Dendritic cell treated with granulocyte-macrophage colony-stimulating factor and Interleukin-4, amounts not matched to agents 40 ng/mL and 50 ng/mL, for 4 days (primary cell): ENCODE results near the gene INHA.

Experiments
- H3K27ac Mint-ChIP-seq: one replicate; pipeline ENCODE4 v1.8.0; 2022; ENCODE audit warnings: mild to moderate bottlenecking, mixed read lengths
- H3K27me3 Mint-ChIP-seq: one replicate; pipeline ENCODE4 v1.8.0; 2022; ENCODE audit warnings: mild to moderate bottlenecking, mixed read lengths
- H3K36me3 Mint-ChIP-seq: one replicate; pipeline ENCODE4 v1.8.0; 2022; ENCODE audit warnings: low read depth, mixed read lengths
- H3K4me1 Mint-ChIP-seq: one replicate; pipeline ENCODE4 v1.8.0; 2022; ENCODE audit warnings: low read depth, mixed read lengths
- H3K4me3 Mint-ChIP-seq: one replicate; pipeline ENCODE4 v1.8.0; 2022; ENCODE audit warnings: mild to moderate bottlenecking, moderate library complexity, mixed read lengths
- H3K9me3 Mint-ChIP-seq: one replicate; pipeline ENCODE4 v1.8.0; 2022; ENCODE audit warnings: mixed read lengths
- intact Hi-C: fragments of 100-400 bp; cut with micrococcal nuclease; formaldehyde crosslinking; loops from one replicate; pipeline ENCODE4 v1.15.0; 2022

INHA gene

GRCh38 chr2:219612577-219613286, 40.6 kb downstream of the INHA start:
- Mint-ChIP-seq H3K4me3 (no peak overlapping the region), H3K36me3 (peaks cover 93% of the 10 kb centered on the region), H3K27ac (peak overlapping the region; percentile 1), H3K27me3 (no peaks in the 10 kb centered on the region), H3K9me3 (no peaks in the 10 kb centered on the region), H3K4me1 (peaks cover 14% of the 10 kb centered on the region)
- intact Hi-C loops: no loop called here

GRCh38 chr2:219613461-219614070, 41.5 kb downstream of the INHA start:
- H3K36me3 Mint-ChIP-seq: peaks cover 85% of the 10 kb centered on the region
- no peak overlapping the region for H3K27ac Mint-ChIP-seq
- no peak overlapping the region for H3K4me3 Mint-ChIP-seq
- intact Hi-C loops: no loop called here
- H3K9me3 Mint-ChIP-seq: no peaks in the 10 kb centered on the region
- no peaks in the 10 kb centered on the region for H3K27me3 Mint-ChIP-seq
- H3K4me1 Mint-ChIP-seq: peaks cover 9% of the 10 kb centered on the region

DNA sequence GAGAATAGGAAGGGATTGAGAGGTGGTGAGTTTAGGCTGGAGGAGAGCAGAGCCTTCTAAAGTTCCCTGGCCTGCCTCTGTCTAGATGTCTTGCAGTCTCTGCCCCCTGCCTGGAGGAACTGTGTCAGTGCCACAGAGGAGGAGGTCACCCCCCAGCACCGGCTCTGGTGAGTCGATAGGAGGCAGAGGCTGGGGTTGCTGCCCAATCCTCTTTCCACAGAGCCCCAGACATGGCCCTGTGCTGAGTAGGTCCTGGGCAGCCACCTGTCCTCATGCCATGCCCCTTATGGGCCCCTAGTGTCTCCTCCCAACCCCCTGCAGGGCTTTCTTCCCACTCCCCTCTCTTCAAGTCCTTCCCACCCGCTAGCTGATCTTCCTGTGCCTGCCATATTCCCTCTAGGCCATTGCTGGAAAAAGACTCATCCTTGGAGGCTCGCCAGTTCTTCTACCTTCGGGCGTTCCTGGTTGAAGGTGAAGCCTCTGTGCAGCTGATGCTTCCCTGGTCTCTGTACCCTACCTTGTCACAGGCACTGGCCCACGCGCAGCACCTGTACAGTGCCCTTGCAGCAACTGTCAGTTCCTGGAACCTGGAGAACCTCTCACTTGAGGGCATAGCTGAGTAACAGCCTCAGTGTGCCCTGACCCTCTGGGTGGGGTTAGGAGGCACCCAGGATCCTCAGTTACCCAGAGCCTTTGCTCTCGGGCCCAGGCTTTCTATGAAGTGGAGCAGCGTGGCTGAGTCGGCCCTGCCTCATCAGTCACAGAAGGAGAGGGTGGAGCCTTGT, 42.2 kb downstream of the INHA start:
- Mint-ChIP-seq H3K9me3 (no peaks in the 10 kb centered on the region), H3K27me3 (no peaks in the 10 kb centered on the region), H3K4me3 (no peak overlapping the region), H3K36me3 (peaks cover 78% of the 10 kb centered on the region), H3K4me1 (peaks cover 9% of the 10 kb centered on the region), H3K27ac (no peak overlapping the region)
- intact Hi-C loops: no loop called here

DNA sequence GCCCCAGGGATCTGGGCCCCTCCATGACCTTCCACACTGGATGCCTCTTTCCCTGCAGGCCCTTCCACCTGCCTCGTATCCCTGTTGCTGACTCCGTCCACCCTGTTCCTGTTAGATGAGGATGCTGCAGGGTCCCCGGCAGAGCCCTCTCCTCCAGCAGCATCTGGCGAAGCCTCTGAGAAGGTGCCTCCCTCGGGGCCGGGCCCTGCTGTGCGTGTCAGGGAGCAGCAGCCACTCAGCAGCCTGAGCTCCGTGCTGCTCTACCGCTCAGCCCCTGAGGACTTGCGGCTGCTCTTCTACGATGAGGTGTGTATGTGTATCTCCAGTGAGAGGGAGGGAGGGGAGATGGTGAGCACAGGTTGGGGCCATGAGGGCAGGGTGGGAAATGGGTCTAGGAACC, 42.9 kb downstream of the INHA start:
- H3K36me3 Mint-ChIP-seq: peaks cover 70% of the 10 kb centered on the region
- H3K4me1 Mint-ChIP-seq: peaks cover 9% of the 10 kb centered on the region
- intact Hi-C loops: no loop called here
- no peak overlapping the region for H3K27ac Mint-ChIP-seq
- H3K27me3 Mint-ChIP-seq: no peaks in the 10 kb centered on the region
- H3K4me3 Mint-ChIP-seq: no peak overlapping the region
- no peaks in the 10 kb centered on the region for H3K9me3 Mint-ChIP-seq

DNA sequence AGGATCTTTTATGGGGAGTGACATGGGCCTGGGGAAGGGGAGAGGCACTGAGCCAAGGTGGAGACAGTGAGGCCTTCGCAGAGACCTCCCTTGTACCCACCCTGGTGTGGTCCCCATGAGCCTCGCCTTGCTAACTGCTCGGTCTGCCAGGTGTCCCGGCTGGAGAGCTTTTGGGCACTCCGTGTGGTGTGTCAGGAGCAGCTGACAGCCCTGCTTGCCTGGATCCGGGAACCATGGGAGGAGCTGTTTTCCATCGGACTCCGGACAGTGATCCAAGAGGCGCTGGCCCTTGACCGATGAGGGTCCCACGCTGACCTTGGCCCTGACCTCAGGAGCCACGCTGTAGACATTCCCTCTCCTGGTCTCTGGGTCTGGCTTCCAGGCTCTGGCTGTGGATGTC, 43.8 kb downstream of the INHA start:
- Mint-ChIP-seq H3K27ac (no peak overlapping the region), H3K9me3 (no peaks in the 10 kb centered on the region)
- intact Hi-C loops: no loop called here

DNA sequence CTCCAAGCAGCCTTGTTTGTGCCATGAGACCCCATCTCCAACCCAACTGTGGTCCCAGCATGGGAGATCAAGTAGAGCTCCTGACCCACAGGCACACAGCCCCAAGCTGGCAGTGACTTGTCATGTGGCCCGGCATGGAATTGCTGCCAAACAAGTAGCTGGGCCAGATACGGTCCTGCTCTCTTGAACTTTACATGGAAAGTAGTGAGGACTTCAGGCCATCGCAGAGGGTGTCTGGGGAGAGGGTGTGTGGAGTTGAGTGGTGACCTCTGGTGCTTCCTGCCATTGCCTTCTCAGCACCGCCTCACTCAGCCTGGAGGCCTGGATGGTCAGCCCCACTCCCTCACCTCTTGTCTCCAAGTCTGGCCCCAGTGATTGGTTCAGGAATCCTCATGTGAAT, 44.4 kb downstream of the INHA start:
- Mint-ChIP-seq H3K9me3 (no peaks in the 10 kb centered on the region), H3K4me3 (no peak overlapping the region), H3K4me1 (peaks cover 13% of the 10 kb centered on the region), H3K36me3 (peaks cover 55% of the 10 kb centered on the region), H3K27ac (no peak overlapping the region), H3K27me3 (peaks cover 6% of the 10 kb centered on the region)
- intact Hi-C loops: no loop called here

More for the DNA sequence above, 43.8 kb downstream of the INHA start:
- no peak overlapping the region for H3K4me3 Mint-ChIP-seq
- H3K4me1 Mint-ChIP-seq: peaks cover 9% of the 10 kb centered on the region
- peaks cover 62% of the 10 kb centered on the region for H3K36me3 Mint-ChIP-seq
- H3K27me3 Mint-ChIP-seq: peaks cover 1% of the 10 kb centered on the region

GRCh38 chr2:219618733-219619122, 46.6 kb downstream of the INHA start:
- intact Hi-C loops: no loop called here
- Mint-ChIP-seq H3K27ac (no peak overlapping the region), H3K4me3 (no peak overlapping the region), H3K27me3 (peaks cover 15% of the 10 kb centered on the region), H3K36me3 (peaks cover 34% of the 10 kb centered on the region), H3K9me3 (no peaks in the 10 kb centered on the region), H3K4me1 (peaks cover 11% of the 10 kb centered on the region)

GRCh38 chr2:219619235-219619634, 47.1 kb downstream of the INHA start:
- H3K4me1 Mint-ChIP-seq: peaks cover 11% of the 10 kb centered on the region

DNA sequence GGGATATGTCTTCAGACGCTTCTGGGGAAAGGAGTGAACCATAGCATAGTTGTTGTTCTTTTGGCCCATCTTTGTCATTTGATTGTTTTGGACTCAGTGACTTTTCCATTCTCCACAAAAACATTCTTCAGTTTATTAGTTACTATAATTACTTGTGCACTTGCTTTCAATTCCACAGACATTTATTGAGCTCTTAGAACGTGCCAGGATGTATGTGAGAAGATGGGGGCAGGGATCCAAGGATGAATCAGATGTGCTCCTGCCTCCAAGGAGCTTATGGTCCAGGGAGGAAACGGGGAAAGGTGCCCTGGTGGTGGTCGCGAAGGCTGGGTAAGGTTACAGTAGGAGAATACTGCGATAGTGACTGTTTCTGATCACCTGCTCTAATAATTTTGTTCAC, 48.4 kb downstream of the INHA start:
- H3K27ac Mint-ChIP-seq: no peak overlapping the region
- H3K27me3 Mint-ChIP-seq: peaks cover 32% of the 10 kb centered on the region
- H3K9me3 Mint-ChIP-seq: no peaks in the 10 kb centered on the region
- H3K4me3 Mint-ChIP-seq: no peak overlapping the region
- peaks cover 11% of the 10 kb centered on the region for H3K4me1 Mint-ChIP-seq
- intact Hi-C loops: no loop called here
- H3K36me3 Mint-ChIP-seq: peaks cover 15% of the 10 kb centered on the region

More at GRCh38 chr2:219619235-219619634, 47.1 kb downstream of the INHA start:
- Mint-ChIP-seq H3K9me3 (no peaks in the 10 kb centered on the region), H3K4me3 (no peak overlapping the region), H3K27me3 (peaks cover 20% of the 10 kb centered on the region), H3K27ac (no peak overlapping the region), H3K36me3 (peaks cover 28% of the 10 kb centered on the region)
- intact Hi-C loops: no loop called here

DNA sequence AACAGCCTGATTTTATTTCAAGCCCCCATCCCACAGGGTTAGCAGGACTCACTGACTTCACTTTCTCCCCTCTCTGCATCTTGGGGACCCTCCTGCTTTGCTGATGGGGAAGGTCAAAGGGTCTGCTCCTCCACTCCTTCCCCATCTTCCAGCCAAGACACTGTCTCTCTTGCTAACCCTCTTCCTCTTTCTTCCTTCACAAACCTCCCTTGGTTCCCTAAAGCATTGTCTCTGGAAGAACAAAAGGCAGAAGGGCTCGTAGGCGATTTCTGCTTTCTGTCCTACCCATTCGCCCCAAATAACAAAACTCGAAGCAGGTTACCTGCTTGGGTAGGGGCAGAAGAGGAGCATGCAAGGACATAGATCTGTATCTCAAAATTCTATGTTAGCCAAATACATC, 49.8 kb downstream of the INHA start:
- no peaks in the 10 kb centered on the region for H3K9me3 Mint-ChIP-seq
- no peak overlapping the region for H3K27ac Mint-ChIP-seq
- peaks cover 44% of the 10 kb centered on the region for H3K27me3 Mint-ChIP-seq
- intact Hi-C loops: no loop called here
- peaks cover 11% of the 10 kb centered on the region for H3K4me1 Mint-ChIP-seq
- peaks cover 1% of the 10 kb centered on the region for H3K36me3 Mint-ChIP-seq
- H3K4me3 Mint-ChIP-seq: no peak overlapping the region

DNA sequence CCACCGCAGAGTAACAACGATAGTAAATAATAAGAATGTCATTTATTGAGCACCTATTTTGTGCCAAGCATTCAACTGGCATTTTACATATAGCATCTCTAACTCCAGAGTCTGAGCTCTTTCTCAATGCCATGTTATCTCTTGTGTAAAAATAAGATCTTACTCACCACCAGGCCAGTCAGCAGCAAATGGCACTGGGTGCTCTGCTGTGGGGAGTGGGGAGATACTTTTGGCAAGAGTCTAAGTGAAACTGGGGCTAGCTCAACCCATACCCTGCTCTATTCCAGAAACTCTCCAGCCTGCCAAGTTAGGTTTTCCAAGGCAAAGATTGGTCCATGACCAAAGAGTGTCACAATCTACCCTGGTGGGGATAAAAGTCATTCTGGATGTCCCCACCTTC, 50.4 kb downstream of the INHA start:
- H3K36me3 Mint-ChIP-seq: no peaks in the 10 kb centered on the region
- H3K27me3 Mint-ChIP-seq: peaks cover 47% of the 10 kb centered on the region
- H3K9me3 Mint-ChIP-seq: no peaks in the 10 kb centered on the region
- no peak overlapping the region for H3K27ac Mint-ChIP-seq
- peaks cover 11% of the 10 kb centered on the region for H3K4me1 Mint-ChIP-seq
- intact Hi-C loops: no loop called here
- no peak overlapping the region for H3K4me3 Mint-ChIP-seq

DNA sequence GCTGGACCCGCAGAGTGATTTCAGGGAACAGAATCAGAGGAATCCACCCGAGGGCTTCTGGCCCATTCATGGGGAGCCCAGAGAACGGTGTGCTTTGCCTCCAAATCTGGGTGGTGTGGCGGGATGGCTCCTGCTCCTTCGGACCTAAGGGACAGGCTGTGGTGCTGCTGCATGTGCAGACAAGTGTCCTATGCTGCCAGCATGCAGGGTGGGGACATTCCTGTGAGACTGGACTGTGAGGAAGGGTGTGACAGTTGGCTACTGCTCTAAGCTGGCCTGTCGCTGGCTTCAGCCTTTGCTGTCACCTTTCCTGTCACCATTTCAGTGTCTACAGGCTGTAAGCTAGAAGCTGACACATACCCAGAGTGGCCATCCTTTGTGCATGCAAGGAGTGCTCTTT, 52.5 kb downstream of the INHA start:
- Mint-ChIP-seq H3K36me3 (no peaks in the 10 kb centered on the region), H3K27me3 (peaks cover 65% of the 10 kb centered on the region), H3K4me3 (no peak overlapping the region), H3K4me1 (peaks cover 27% of the 10 kb centered on the region), H3K27ac (no peak overlapping the region), H3K9me3 (no peaks in the 10 kb centered on the region)
- intact Hi-C loops: no loop called here

- no peak overlapping the region for H3K27ac Mint-ChIP-seq
- no peaks in the 10 kb centered on the region for H3K36me3 Mint-ChIP-seq
- peaks cover 28% of the 10 kb centered on the region for H3K4me1 Mint-ChIP-seq
- intact Hi-C loops: no loop called here
- peaks cover 70% of the 10 kb centered on the region for H3K27me3 Mint-ChIP-seq
- no peak overlapping the region for H3K4me3 Mint-ChIP-seq
- H3K9me3 Mint-ChIP-seq: no peaks in the 10 kb centered on the region
Observed at GRCh38 chr2:219625179-219625578, 53.1 kb downstream of the INHA start.
